EL (cell line): ENCODE measurements around the gene ZNF90.
"Not testable (repeated sequence)": the region's sequence is repeated elsewhere in the genome, so short reads cannot be mapped to it uniquely, and the experiment has no call there.

Experiments
- DNase-seq: peaks from one replicate; pipeline ENCODE4 v3.0.0-alpha.2; 2016

The ZNF90 gene

DNA sequence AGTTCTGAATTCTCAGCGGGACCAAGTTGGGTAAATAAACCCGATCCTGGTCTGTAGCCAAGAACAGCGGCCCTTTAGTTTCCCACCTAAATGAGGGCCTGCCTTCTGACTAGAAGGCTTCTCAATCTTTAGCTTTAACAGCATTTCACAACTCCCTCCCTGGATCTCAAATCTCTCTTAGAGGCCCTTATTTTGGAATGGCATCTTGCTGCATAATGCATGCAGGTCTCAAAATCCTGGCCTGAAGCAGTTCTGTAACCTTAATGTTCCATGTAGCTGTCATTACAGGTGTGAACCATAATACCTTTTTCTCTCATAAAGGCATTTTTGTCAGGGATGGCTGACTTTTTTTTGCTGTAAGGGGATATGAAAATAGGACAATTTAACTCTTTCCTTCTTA lies 29.5 kb downstream of the ZNF90 start:
- DNase-seq, result no peak

DNA sequence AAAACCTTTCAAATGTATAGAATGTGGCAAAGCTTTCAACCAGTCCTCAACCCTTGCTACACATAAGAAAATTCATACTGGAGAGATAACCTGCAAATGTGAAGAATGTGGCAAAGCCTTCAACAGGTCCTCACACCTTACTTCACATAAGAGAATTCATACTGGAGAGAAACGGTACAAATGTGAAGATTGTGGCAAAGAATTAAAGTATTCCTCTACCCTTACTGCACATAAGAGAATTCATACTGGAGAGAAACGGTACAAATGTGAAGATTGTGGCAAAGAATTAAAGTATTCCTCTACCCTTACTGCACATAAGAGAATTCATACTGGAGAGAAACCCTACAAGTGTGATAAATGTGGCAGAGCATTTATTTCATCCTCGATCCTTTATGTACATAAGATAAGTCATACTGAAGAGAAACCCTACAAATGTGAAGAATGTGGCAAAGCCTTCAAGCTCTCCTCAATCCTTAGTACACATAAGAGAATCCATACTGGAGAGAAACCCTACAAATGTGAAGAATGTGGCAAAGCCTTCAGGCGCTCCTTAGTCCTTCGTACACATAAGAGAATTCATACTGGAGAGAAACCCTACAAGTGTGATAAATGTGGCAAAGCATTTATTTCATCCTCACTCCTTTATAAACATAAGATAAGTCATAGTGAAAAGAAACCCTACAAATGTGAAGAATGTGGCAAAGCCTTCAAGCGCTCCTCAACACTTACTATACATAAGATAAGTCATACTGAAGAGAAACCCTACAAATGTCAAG lies 40.5 kb downstream of the ZNF90 start:
- not testable (repeated sequence) for DNase-seq

DNA sequence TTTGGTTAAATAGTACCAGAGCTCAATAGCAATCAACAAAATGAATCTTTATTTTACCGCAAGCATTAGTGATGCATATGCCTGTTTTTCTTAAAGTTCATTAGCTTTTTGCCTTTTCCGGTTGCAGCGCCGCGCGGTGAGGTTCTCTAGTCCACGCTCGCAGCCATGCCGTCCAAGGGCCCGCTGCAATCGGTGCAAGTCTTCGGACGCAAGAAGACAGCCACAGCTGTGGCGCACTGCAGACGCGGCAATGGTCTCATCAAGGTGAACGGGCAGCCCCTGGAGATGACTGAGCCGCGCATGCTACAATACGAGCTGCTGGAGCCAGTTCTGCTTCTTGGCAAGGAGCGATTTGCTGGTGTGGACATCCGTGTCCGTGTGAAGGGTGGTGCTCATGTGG lies 47.1 kb downstream of the ZNF90 start:
- DNase-seq, result no peak

DNA sequence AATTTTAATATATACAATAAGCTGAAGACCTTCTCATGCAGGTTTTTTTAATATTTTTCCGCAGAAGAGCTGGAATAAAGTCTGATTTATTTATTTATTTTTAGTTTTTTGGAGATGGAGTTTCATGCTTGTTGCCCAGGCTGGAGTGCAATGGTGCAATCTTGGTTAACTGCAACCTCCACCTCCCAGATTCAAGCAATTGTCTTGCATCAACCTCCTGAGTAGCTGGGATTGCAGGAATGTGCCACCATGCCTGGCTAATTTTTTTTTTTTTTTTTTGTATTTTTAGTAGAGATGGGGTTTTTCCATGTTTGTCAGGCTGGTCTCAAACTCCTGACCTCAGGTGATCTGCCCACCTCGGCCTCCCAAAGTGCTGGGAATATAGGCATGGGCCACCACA lies 55.1 kb downstream of the ZNF90 start:
- not testable (repeated sequence) for DNase-seq

DNA sequence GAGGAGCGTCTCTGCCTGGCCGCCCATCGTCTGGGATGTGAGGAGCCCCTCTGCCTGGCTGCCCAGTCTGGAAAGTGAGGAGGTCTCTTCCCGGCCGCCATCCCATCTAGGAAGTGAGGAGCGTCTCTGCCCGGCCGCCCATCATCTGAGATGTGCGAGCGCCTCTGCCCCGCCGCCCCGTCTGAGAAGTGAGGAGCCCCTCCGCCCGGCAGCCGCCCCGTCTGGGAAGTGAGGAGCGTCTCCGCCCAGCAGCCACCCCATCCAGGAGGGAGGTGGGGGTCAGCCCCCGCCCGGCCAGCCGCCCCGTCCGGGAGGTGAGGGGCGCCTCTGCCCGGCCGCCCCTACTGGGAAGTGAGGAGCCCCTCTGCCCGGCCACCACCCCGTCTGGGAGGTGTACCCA lies 59.9 kb downstream of the ZNF90 start:
- DNase-seq, result not testable (repeated sequence)

DNA sequence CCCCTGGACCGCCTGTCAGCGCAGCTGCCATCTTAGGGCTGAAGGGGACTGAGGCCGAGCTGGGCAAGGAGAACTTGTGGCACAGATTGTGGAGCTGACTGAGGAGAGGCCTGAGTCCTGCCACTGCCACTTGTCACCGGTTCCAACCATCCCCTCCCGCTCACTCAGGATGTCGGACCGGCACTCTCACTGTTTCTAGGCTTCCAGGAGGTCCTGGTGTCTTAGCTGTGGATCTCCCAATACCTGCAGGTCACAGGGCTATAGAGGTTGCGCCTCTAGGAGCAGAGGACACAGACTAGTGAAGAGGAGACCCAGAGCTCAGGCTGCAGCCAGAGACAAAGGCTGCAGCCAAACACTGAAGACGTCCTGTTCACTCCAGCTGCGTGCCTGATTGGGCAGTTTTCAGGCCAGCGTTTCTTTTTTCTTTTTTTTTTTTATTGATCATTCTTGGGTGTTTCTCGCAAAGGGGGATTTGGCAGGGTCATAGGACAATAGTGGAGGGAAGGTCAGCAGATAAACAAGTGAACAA lies 73.9 kb downstream of the ZNF90 start:
- DNase-seq, result no peak

DNA sequence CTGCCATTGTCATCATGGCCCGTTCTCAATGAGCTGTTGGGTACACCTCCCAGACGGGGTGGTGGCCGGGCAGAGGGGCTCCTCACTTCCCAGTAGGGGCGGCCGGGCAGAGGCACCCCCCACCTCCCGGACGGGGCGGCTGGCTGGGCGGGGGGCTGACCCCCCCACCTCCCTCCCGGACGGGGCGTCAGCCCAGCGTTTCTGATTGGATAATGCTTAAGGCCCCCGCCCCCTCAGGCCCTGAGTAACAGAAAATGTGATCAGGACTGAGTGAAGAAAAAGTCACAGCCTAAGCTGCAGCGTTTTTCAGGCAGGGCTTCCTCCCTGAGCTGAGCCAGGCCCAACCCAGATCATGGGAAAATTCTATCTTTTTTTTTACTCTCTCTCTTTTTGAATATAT lies 74.7 kb downstream of the ZNF90 start:
- not testable (repeated sequence) for DNase-seq

DNA sequence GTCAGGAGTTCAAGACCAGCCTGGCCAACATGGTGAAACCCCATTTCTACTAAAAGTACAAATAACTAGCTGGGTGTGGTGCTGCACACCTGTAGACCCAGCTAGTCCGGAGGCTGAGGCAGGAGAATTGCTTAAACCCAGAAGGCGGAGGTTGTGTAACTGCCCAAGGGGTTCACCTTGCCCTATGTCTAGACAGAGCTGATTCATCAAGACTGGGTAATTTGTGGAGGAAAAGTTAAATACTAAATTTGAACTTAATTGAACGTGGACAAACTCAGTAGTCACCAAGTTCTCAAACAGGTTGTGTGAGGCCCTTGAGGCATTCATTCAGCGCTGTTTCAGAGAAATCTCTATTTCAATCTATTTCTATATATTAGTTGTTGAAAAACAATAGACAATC lies 75.5 kb downstream of the ZNF90 start:
- DNase-seq, result no peak

DNA sequence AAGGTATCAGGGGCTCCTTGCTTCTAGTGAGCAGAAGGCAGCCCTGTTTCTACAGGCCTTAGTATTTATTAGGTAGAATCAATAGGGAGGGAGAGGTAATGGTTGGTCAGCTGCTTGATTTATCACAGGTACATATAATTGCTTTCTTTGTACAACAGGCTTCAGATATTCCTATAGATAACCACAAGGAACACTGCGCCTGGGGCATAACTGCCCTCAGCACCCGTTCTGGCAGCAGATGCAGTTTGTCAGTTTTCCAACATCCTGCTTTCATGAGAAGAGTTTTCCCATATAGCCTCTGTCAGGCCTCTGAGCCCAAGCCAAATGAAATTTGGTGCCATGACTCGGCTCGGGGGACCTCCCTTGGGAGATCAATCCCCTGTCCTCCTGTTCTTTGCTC lies 76.8 kb downstream of the ZNF90 start:
- DNase-seq, result no peak

DNA sequence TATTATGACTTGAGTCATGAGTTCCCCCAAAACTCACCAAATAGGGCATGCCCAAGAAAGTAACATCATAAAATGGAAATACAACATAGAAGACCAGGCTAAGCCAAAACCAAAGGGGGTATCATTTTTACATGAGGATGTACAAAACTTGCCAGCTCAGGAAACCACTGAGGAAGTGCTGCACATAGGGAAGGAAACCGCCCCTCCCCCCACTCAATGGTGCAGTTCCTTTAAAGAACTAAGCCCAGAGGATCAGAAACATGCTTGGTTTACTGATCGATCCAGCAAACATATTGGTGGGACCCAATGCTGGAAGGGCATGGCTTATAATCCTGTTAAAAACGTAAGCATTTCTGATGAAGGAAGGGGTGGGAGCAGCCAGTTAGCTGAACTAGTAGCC lies 85.0 kb downstream of the ZNF90 start:
- no peak for DNase-seq

DNA sequence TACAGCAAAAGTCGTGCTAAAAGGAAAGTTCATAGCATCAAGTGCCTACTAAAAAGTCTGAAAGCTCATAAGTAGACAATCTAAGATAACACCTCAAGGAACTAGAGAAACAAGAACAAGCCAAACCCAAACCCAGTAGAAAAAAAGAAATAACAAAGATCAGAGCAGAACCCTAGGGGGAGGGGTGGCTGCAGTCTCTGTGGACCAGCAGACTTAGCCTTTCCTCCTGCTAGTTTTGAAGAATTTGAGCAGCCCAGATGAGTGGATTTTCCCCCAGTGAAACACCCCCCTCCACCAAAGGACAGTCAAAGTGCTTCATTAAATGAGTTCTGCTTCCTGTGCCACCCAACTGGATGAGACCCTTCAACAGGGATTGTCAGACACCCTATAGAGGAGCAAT lies 86.7 kb downstream of the ZNF90 start:
- no peak for DNase-seq

DNA sequence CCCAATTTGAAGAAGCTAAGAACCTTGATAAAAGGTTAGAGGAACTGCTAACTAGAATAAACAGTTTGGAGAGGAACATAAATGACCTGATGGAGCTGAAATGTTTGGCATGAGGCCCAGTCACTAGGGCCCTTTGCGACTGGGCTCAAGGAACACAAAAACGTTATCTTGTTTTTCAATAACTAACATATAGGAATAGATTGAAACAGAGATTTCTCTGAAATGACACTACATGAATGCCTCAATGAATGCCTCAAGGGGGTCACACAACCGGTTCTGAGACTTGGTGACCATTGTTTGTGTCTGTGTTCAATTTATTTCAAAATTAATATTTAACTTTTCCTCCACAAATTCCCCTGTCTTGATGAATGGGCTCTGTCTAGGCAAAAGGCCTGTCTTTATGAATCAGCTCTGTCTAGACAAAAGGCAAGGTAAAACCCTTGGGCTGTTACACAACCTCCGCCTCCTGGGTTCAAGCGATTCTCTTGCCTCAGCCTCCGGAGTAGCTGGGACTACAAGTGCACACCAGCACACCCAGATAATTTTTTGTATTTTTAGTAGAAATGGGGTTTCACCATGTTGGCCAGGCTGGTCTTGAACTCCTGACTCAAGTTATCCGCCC lies 88.3 kb downstream of the ZNF90 start:
- no peak for DNase-seq

DNA sequence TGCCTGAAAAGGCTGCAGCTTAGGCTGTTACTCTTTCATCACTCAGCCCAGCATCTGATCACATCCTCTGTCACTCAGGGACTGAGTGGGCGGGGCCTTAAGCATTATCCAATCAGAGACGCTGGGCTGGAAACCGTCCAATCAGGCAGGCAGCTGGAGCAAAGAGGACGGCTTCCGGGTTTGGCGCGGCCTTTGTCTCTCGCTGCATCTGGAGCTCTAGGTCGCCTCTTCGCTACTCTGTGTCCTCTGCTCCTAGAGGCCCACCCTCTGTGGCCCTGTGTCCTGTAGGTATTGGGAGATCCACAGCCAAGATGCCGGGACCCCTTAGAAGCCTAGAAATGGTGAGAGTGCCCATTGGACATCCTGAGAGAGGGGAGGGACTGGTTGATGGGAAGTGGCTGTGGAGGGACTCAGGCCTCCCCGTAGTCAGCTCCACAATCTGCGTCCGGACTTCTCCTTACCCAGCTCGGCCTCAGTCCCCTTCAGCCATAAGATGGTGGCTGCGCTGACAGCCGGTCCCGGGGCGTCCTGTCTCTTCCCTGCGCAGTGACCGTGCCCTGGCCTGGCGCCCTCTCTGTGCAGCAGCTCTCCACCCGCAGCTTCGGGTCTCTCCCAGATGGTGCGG lies 89.3 kb downstream of the ZNF90 start, which contains the start of gene ZNF486:
TSS of gene ZNF486 (plus strand) at position 195 of the 625 bp plus-strand sequence. CDS start at position 312, 117 bp downstream.
- DNase-seq, result peak; percentile 97

DNA sequence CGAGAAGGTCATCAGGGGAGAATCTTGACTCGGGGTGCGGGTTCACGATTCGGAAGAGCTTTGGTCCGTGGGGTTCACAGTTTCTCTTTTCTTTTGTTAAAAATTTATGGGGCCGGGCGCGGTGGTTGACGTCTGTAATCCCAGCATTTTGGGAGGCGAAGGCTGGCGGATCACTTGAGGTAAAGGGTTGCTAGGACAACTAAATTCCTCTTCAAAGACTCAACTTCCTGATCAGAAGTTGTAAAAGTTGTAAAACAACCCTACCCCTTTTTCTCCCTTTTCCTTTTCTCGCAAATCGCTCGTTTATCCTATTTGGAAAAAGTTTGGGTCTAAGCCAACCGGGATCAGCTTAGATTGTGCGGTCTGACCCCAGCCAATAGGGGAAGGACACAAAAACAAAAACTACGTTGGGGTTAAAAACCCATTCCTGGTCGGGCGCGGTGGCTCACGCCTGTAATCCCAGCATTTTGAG lies 89.9 kb downstream of the ZNF90 start:
- peak; percentile 66 for DNase-seq
